Kidney glomerular epithelial cell (primary cell): ENCODE measurements around the gene ST3GAL3.

Experiments
- DNase-seq: peaks from one replicate; lab custom pipeline; 2025; lab: John Stamatoyannopoulos, UW

Gene ST3GAL3

GRCh38 chr1:43851561-43852338, 144.4 kb downstream of the ST3GAL3 start:
- no peak for DNase-seq

- DNase-seq: no peak
Measured at GRCh38 chr1:43853161-43853921, 146.0 kb downstream of the ST3GAL3 start.

GRCh38 chr1:43854473-43854872, 147.1 kb downstream of the ST3GAL3 start:
- no peak for DNase-seq

GRCh38 chr1:43856188-43856587, 148.9 kb downstream of the ST3GAL3 start:
- DNase-seq: no peak

GRCh38 chr1:43857163-43857562, 149.8 kb downstream of the ST3GAL3 start:
- DNase-seq: no peak

GRCh38 chr1:43858324-43858723, 151.0 kb downstream of the ST3GAL3 start:
- peak; percentile 91 for DNase-seq

GRCh38 chr1:43861337-43861736, 154.0 kb downstream of the ST3GAL3 start:
- no peak for DNase-seq

GRCh38 chr1:43861988-43862735, 154.8 kb downstream of the ST3GAL3 start:
- no peak for DNase-seq

- DNase-seq: no peak
Measured at GRCh38 chr1:43864111-43865045, 157.0 kb downstream of the ST3GAL3 start.

GRCh38 chr1:43866201-43866600, 158.9 kb downstream of the ST3GAL3 start:
- no peak for DNase-seq

- DNase-seq: no peak
Measured at GRCh38 chr1:43867976-43868740, 160.8 kb downstream of the ST3GAL3 start.

GRCh38 chr1:43868741-43869067, 161.4 kb downstream of the ST3GAL3 start:
- no peak for DNase-seq

- no peak for DNase-seq
Measured at GRCh38 chr1:43870306-43870705, 163.0 kb downstream of the ST3GAL3 start.

GRCh38 chr1:43871181-43871910, 164.0 kb downstream of the ST3GAL3 start:
- DNase-seq: no peak

GRCh38 chr1:43872280-43872679, 164.9 kb downstream of the ST3GAL3 start:
- DNase-seq: no peak

GRCh38 chr1:43873851-43874250, 166.5 kb downstream of the ST3GAL3 start:
- DNase-seq: no peak

- no peak for DNase-seq
Measured at GRCh38 chr1:43874716-43875115, 167.4 kb downstream of the ST3GAL3 start.

- no peak for DNase-seq
Measured at GRCh38 chr1:43875331-43875730, 168.0 kb downstream of the ST3GAL3 start.

GRCh38 chr1:43877101-43877500, 169.8 kb downstream of the ST3GAL3 start:
- no peak for DNase-seq

- DNase-seq: no peak
Measured at GRCh38 chr1:43878440-43878839, 171.1 kb downstream of the ST3GAL3 start.
